Raji (cell line): ENCODE results near the gene SLC25A10.

Experiments
- POLR2A ChIP-seq: IDR thresholded peaks from 2 replicates; pipeline ENCODE4 v1.6.1; 2011; ENCODE audit warnings: low read depth, low read length, control low read depth; ENCODE audit not compliant: insufficient read depth

Gene SLC25A10

DNA sequence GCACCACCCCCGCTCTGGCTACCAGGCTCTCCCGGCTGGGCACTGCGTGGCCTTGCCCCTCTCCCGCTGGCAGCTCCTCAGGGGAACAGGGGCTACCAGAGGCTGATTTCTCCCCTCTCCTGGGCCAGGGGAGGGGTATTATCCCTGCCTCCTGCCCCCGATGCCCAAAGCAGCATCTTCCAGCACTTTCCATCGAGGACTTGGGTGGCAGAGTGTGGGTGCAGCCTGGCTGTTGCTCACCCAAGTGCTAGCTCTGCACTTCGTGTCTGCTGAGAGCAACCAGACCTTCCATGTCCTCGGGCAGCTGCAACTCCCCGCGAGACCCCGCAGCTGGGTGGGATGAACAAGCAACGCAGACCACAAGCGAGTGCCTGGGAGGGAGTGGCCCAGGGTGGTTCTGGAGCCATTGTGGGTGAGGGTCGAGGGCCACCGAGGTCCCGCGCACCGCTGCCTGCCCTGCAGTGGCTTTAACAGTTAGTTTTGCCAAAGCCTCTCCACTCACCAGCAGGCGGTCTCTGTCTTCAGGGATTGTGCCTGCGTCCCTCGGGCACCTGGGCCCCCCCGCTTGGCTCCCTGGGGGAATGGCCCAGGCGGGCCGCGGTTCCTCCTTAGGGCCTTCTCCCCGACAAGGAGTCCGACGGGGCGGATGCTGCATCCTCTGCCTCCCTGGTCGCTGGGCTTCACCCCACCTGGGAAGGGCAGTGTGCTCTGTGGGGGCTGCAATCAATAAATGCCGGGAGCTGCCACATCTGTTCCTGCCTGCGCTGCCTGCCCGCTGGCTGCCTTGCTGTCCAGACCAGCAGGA is 8.4 kb downstream of the SLC25A10 start:
- TF ChIP-seq POLR2A: no peak

DNA sequence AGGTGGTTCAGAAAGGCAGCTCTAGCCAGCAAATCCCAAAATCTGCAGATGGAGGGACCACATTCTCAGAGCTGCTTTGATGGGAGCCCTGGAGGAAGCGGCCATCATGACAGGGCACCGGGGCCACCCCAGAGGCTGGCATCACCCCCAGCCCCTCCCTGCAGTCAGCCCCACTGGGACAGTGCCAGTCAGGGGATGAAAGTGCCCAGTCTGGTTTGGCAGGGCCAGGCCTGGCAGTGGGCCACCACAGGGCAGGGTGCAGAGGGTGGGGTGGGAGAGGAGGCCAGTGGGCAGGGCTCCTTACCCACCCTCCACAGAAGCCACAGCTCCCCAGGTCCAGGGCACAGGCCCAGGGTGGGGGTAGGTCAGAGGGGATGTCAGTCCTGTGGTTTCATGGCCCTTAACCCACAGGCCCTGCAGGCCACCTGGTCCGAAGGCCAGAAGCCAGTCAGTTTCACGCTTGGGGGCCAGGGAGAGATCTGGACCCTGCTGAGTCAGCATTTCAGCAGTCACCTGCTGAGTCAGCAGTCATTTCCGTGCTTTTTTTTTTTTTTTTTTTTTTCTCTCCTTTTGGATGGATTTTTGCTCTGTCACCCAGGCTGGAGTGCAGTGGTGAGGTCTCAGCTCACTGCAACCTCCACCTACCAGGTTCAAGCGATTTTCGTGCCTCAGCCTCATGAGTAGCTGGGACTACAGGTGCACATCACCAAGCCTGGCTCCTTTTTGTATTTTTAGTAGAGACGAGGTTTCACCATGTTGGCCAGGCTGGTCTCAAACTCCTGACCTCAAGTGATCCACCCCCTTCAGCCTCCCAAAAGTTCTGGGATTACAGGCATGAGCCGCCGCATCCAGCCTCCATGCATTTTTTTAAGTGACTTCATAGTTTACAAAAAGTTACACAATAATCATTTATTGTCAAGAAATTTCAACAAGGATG is 10.4 kb downstream of the SLC25A10 start:
- peak; percentile 46 for TF ChIP-seq POLR2A

GRCh38 chr17:81723651-81724209 is 11.6 kb downstream of the SLC25A10 start:
- TF ChIP-seq POLR2A: peak; percentile 33; the same call in 1 of the 2 replicates

DNA sequence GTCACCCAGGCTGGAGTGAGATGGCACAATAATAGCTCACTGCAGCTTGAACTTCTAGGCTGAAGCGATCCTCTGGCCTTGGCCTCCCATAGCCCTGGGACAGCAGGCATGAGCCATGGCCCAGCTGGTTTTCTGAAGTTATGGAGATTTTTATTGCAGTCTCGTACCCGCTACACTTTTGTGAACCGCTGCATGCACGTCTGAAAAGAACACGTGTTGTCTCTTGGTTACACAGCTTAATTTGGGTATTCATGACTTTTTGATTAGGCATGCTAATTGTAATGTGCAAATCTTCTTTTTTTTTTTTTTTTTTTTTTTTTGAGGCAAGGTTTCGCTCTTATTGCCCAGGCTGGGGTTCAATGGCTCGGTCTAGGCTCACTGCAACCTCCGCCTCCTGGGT is 13.4 kb downstream of the SLC25A10 start:
- no peak for TF ChIP-seq POLR2A

DNA sequence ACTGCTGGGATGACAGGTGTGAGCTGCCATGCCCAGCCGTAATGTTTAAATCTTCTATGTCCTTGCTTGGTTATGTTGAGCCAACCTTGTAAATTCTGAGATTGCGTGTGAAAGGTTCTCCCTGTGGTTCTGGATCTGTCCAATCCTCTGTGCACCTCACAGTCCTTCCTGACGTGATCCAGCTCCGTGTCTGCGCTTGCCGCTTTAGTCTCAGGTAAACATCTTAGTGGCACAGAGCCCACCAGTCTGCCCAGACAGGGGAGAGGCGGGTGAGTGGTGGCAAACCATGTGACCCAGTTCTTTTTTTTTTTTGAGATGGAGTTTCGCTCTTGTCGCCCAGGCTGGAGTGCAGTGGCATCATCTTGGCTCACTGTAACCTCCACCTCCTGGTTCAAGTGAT is 13.9 kb downstream of the SLC25A10 start:
- no peak for TF ChIP-seq POLR2A

GRCh38 chr17:81727324-81728031 is 15.4 kb downstream of the SLC25A10 start:
- TF ChIP-seq POLR2A: no peak

DNA sequence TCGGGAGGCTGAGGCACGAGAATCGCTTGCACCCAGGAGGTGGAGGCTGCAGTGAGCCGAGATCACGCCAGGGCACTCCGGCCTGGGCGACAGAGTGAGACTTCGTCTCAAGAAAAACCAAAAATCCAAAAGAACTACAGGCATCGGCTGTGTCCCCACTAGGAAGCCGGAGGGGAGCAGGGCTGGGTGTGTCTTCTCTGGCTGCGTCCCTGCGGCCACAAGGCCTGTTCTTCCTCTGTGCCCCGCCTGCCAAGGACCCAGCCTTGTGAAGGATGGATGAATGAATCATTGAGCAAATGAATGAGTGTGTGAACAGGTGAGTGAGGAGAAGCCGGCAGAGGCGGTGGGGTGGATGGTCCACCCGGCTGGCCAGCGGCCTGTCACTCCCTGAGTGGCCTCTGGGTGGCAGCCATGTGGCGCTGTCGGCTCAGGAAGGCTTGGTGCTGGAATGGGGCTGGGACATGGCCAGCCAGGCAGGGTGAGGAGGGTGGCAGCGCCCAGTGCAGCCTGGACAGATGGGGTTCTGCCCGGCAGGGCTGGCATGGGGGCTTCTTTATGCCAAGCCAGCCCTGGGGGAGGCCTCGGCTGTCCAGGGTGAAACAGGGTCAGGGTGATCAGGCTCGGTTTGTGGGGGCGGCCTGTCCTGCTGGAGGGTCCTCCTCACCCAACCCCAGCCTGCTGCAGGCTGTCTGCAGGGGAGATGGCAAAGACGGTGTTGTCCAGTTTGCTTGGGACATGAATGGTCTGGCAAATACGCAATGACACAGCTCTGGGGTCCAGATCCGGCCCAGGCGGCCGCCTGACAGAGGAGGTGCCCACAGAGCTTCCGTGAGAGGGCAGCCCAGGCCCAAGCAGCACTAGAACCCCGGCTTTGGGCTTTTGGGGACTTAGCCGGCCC is 21.7 kb downstream of the SLC25A10 start:
- TF ChIP-seq POLR2A: no peak

GRCh38 chr17:81734405-81735263 is 22.6 kb downstream of the SLC25A10 start:
- TF ChIP-seq POLR2A: no peak

- no peak for TF ChIP-seq POLR2A
Observed at GRCh38 chr17:81735264-81736102, 23.4 kb downstream of the SLC25A10 start.

DNA sequence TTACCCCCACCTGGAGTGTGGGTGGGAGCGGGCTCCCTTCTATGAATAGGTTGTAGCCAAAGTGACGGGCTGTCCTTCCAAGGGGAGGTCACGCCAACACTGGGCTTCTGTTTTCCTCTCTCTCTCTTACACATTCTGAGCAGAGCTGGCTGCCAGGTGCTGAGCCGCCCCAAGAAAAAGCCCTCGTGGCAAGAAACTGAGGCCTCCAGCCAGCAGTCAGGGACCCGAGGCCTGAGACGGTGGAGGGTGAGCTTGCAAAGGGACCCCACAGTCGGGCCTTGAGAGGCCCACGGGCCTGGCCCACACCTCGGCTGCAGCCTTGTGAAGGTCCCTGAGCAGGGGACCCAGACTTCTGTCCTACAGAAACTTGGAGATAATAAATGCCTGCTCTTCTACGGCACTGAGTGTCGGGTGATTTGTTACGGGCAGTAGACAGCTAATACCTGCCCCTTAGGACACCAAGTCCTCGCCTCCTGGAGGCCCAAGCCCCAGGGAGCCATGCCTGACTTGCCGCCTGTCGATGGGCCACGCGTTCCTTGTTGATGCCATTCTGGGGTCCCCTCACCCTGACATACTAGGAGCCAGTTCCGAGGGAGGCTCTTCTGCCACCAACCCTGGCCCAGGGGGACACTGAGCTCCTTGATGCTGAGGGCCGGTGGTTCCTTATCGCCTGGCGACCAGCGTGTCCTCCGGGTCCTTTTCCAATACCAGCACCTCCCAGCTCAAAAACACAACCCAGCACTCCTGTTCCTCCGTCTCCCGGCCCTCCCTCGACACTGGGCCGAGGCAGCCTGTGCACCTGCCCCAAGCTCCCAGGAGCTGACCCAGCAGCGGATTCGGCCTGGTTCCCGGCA is 26.1 kb downstream of the SLC25A10 start:
- no peak for TF ChIP-seq POLR2A

DNA sequence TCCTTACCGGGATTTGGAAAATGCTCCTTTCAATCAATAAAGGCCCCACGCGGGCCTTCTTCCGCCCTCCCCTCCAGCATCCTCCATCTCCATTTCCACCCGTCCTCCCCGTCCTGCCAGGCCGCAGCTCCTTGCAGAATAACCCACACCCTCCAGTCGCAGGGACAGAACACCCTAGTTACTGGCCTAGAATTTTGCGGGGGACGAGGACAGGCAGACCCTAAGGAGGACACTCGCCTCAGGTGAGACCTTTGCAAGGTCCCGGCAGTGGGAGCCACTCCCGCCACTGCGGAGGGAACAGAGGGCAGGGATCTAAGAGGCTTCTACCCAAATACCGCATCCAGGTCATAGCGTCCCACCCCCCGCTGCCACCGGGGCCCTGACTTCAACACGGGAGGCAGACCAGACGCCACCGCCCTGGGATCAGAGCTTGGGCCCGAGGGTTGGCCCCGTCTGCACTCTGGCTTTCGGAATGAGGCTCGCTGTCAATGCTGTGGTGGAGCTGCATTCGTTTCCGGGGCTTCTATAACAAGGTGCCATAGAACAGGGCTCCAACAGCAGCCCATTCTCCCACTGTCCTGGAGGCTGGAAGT is 26.8 kb downstream of the SLC25A10 start:
- no peak for TF ChIP-seq POLR2A
